NCI-H1436 treated with DMSO at 0.1 percent for 48 hours (cell line): Measurements from ENCODE around the gene MORC3.
"Not testable (repeated sequence)": the region's sequence is repeated elsewhere in the genome, so short reads cannot be mapped to it uniquely, and the experiment has no call there.

Experiments used
- DNase-seq: peaks from one replicate; lab custom pipeline; 2025; lab: John Stamatoyannopoulos, UW

MORC3 gene

DNA sequence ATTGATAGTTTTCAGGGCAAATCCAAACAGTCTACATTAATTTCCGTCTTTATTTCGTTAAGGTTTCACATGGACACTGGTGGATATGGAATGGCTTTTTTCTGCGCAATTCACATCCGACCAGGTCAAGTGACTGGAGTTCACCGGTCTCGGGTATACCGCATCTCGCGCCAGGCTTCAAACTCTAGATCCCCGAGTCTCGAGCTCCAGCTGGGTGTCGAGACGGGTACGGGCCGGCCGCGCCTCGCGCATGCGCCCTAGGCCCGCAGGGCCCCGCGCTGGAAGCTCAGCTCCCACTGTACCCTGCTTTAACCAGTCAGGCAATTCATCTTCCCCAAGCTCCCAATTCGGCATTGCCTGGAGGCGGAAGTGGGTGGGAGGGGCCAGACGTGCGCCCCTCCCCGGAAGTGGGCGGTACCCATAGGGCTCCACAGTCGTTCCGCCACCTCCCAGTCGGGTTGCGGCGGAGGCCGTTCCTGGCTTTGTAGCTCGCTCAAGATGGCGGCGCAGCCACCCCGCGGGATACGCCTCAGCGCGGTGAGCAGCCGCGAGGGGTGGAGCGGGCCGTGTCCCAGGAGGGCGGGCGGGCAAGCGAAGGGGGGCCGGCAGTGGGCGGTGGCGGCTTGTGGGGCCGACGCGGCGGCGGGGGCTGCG lies at the start of gene MORC3:
Gene MORC3 (plus strand): TSS at position 431 of the 654 bp plus-strand sequence. CDS start 68 bp downstream, at position 499.
- DNase-seq, result peak; percentile 91

DNA sequence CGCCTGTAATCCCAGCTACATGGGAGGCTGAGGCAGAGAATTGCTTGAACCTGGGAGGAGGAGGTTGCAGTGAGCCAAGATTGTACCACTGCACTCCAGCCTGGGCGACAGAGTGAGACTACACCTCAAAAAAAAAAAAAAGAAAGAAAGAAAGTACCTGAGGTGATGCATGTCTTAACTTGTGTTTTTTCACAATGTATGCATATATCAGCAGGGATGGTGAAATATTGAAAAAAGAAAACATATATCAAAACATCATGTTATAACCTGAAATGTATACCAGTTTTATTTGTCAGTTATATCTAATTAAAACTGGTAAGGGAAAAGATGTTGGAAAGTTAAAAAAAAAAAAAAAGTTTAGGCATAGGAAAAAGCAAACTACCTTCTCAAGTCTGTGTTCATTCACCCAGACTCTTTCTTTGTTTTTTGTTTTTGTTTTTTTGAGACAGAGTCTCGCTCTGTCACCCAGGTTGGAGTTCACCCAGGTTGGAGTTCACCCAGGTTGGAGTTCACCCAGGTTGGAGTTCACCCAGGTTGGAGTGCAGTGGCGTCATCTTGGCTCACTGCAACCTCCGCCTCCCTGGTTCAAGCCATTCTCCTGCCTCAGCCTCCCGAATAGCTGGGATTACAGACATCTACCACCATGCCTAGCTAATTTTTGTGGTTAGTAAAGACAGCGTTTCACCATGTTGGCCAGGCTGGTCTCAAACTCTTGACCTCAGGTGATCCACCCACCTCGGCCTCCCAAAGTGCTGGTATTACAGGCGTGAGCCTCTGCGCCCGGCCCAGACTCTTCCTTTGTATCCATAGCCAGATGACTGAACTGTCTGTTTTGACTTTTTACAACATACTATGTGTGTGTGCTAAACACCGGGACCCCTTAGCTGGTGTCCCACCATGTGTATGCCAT lies 49.0 kb upstream of the MORC3 start:
- not testable (repeated sequence) for DNase-seq

GRCh38 chr21:36274128-36274527 lies 45.9 kb upstream of the MORC3 start:
- no peak for DNase-seq

GRCh38 chr21:36282568-36283230 lies 37.3 kb upstream of the MORC3 start:
- no peak for DNase-seq

GRCh38 chr21:36283231-36283622 lies 36.8 kb upstream of the MORC3 start:
- DNase-seq, result not testable (repeated sequence)

DNA sequence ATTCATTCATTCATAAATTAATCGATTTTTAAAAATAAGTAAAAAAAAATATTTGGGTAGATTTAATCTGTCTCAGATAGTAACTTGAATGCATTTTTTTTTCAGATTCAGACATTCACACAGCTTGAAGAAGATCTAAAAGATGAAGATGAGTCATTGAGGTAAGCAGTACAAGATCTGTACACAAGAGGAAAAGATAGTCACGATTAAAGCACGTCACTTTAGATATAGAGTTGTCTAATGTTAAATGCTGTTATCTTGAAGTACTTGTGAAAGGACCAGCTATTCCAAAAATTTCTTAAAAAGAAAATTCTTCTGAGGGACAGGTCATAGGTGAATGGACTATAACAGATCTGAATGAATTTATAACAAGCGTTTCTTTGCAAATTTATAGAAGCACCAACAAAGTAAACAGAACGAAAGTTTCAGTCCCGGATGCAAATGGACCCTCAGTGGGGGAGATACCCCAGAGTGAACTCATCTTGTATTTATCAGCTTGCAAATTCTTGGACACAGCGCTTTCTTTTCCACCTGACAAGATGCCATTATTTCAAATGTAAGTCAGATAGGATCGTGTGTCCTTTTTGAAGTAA lies 31.2 kb upstream of the MORC3 start:
- DNase-seq, result no peak

DNA sequence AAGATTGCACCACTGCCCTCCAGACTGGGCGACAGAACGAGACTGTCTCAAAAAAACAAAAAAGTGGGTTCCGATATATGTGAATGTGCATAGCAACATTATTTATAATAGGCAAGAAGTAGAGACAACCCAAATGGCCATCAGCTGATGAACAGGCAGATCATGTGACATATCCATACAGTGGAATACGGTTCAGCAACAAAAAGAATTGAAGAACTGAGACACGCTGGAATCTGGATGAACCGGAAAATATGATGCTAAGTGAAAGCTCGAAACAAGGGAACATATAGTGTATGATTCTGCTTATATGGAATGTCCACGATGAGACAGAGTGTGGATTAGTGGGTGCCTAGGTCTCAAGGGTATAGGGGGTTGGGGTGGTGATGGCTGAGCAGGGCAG lies 28.5 kb upstream of the MORC3 start:
- no peak for DNase-seq

DNA sequence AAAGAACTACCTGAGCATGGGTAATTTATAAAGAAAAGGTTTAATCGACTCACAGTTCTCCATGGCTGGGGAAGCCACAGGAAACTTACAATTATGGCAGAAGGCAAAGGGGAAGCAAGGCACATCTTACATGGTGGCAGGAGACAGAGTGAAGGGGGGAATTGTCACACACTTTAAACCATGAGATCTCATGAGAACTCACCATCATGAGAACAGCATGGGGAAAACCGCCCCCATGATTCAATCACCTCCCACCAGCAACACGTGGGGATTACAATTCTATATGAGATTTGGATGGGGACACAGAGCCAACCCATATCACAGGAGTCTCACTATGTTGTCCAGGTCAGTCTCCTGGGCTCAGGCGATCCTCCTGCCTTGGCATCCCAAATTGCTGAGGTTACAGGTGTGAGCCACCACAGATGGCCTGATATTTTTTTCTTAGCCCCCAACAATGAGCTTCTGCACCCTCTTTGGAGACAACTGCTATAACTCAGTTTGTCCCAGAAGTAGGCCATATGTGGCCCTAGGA lies 22.5 kb upstream of the MORC3 start:
- no peak for DNase-seq

DNA sequence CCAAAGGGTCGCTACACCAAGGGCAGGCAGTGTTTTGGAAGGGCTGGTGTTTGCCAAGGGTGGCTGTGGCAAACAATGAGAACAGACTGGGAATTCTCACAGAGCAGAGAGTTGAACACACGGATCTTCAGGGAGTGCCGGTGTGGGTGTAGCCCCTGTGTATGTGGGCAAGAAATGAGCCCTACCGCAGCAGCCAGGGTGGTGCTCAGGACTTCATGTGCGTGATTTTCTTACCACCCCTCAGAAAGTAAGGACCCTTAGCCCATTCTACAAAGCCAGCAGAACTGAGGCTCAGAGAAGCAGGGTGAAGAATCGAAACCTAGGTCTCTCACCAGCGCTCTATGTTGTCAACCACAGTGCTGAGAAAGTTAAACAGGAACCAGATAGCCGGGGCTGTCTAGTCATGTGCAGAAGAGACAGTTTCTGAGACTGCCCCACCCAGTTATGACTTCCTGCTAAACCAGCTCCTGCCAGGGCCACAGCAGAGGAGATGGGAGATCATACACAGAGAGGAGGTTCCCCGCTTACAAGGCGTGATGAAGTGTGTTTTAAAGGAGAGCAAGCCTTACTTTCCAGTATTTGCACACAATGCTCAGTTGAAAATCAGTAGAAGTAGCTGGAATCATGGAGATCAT lies 21.9 kb upstream of the MORC3 start:
- DNase-seq, result no peak

DNA sequence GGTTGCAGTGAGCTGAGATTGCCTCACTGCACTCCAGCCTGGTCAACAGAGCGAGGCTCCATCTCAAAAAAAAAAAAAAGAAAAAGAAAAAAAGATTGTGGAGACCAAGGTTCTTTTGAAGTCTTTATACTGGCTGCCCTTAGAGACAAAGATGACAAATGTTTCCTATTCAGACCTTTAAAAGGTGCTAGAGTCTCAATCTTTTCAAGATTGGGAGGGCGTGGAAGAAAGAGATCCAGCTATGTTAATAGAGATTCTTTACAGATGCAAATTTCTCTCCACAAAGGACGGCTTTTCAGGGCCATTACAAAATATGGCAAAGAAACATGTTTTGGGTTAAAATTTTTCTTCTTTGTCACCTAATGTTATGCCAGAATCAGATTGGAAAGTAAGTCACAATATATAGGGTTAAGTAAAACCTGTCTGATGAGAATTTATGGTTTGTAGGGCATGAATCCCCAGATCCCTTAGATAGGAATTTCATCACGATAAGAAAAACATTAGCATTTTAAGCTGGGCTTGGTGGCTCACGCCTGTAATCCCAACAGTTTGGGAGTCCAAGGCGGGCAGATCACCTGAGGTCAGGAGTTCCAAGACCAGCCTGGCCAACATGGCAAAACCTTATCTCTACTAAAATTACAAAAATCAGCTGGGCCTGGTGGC lies 13.0 kb upstream of the MORC3 start:
- no peak for DNase-seq

DNA sequence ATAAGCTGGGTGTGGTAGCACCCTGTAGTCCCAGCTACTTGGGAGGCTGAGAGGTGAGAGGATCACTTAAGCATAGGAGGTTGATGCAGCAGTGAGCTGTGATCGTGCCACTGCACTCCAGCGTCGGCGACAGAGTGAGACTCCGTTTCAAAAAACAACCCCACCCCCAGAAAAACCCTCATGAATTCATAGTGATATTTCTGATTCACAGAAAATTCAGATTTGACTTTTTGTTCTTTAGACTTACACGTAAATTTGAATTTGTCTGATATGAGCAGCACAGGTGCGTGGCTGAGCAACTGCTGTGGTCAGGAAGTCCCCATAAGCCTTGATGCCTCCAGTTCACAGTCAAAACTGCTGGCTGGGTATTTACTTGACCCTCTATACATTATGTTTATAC lies 10.0 kb upstream of the MORC3 start:
- DNase-seq, result no peak

GRCh38 chr21:36313446-36313845 lies 6.6 kb upstream of the MORC3 start:
- not testable (repeated sequence) for DNase-seq

GRCh38 chr21:36316045-36316444 lies 4.0 kb upstream of the MORC3 start:
- DNase-seq, result not testable (repeated sequence)

- no peak for DNase-seq
These were observed 3.0 kb upstream of the MORC3 start for GRCh38 chr21:36316872-36317484.

GRCh38 chr21:36319406-36319766 lies 611 bp upstream of the MORC3 start:
- not testable (repeated sequence) for DNase-seq

DNA sequence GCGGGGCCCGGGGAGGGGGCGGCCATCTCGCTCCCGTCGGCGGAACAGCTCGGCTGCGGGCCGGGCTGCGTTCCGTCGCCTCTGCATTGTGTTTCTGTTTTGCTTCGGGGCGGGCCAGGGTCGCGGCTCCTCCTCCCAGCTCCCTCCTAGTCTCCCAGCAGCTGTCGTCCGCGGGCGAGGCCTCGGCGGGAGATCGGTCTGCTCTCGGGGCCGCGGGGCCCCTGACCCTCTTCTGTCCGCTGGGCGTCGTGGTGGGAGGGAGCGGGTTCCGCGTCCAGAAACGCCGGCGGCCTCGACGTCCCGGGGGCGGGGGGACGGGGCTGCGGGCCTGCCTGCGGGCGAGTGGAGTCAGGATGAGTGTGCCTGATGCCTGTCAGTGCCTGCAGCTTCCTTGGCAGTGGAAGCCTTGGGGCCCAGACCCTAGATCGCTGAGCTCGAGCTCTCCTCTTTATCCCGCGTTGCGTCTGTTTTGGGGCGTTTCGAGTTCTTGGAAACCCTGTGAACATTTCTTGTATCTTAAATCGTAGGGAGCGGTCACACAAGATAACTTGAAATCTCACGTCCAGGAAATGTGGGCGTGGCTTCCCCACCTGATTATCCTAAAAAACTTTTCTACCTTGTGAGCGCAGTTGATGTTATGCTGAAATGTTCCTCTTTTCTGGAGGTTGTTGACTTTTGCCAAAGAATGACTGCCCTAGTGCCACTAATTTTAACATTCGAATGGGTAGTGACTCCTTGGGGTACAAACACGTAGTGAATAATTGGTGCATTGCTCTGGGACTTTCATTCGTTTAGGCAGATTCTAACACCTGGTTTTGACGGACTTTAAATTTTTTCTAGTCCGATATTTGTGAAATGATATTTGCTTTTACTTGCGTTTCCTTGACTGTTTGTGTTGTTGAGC lies 676 bp downstream of the MORC3 start:
- no peak for DNase-seq

GRCh38 chr21:36321325-36322082 lies 1.5 kb downstream of the MORC3 start:
- no peak for DNase-seq

- no peak for DNase-seq
These were observed 2.1 kb downstream of the MORC3 start for GRCh38 chr21:36322083-36322424.

- DNase-seq, result no peak
These were observed 3.0 kb downstream of the MORC3 start for GRCh38 chr21:36323032-36323431.
